ENCODE results near the gene SLC44A5. TPM values are rescaled to one million over a fixed set of nuclear protein-coding genes. Genes with fewer than 3 reads are reported as not detected.
"Not testable (repeated sequence)": the region's sequence is repeated elsewhere in the genome, so short reads cannot be mapped to it uniquely, and the experiment has no call there.

SLC44A5 gene
- total RNA-seq, 2 experiments from 2014 or later: 0.79 to 0.89 TPM

DNA sequence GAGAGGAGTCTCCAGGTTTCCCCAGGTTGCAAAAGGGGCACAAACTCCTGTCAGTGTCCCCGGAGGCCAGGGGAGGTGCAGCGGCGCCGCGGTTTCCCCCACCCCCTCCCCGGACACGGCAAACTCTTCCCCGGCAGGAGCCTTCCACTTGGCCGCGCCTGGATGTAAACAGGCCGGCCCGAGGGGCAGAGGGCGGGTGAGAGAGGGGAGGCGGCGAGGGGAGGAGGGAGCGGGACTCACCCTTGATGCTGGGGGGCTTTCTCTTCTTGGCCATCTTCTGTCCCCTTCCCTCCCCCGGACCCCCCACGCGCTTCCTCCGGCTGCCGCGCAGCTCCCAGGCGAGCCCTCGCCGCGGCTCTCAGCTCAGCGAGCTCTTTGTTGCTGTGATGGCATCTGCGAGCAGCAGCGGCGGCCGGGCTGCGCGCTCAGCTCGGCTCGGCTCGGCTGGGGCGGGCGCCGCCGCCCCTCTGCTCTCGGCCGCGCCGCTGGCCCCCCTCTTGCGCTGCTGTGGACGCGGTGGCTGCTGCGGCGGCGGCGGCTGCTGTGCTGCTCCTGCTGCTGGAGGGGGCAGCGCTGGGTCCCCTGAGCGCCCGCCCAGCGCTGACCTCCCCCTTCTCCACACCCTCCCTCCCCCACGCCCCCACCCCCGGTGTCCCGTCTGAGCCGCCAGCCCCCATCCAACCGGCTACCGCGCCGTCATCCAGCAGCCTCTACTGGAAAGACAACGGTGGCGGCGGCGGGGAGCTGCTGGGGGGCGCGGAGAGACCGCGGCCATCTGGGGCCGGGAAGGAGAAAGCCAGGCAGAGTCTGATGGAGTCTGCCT, 4.9 kb upstream of the SLC44A5 start:
- H3K27me3 Mint-ChIP-seq: peaks cover 62% of the 10 kb centered on the region
- peak; percentile 73 for ATAC-seq (ENCODE audit: low read depth)
- POLR2A ChIA-PET: no interaction called here

DNA sequence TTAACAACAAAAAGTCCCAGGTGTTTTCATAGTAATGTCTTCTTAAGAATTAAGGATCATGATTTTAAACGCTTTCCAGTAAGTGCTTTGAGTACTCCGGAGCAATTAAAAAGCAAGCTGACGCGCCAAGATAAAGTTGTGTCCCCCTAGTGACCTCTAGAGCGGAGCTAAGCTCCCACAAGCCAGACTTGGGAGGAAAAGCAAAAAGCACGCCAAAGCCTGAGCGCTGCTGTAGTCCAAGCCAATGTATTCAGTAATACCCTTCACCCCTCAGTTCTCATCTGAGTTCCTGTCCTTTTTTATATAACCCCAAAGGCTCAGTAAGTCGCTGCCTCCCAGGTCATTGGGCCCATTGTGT, 3.5 kb upstream of the SLC44A5 start:
- DNase-seq (no peak), ATAC-seq (ENCODE audit: low read depth) (no peak)
- peaks cover 9% of the 10 kb centered on the region for H3K4me1 Mint-ChIP-seq
- H3K27me3 Mint-ChIP-seq: peaks cover 62% of the 10 kb centered on the region
- H3K4me3 Mint-ChIP-seq: peak overlapping the region; percentile 38
- POLR2A ChIA-PET: no interaction called here
- no peaks in the 10 kb centered on the region for H3K9me3 Mint-ChIP-seq
- H3K27ac Mint-ChIP-seq: no peak overlapping the region
- no peaks in the 10 kb centered on the region for H3K36me3 Mint-ChIP-seq

More for the DNA sequence above, 4.9 kb upstream of the SLC44A5 start:
- H3K9me3 Mint-ChIP-seq: no peaks in the 10 kb centered on the region
- H3K4me1 Mint-ChIP-seq: peaks cover 9% of the 10 kb centered on the region
- H3K4me3 Mint-ChIP-seq: peak overlapping the region; percentile 38
- H3K27ac Mint-ChIP-seq: no peak overlapping the region
- DNase-seq: peak; percentile 43
- no peaks in the 10 kb centered on the region for H3K36me3 Mint-ChIP-seq

DNA sequence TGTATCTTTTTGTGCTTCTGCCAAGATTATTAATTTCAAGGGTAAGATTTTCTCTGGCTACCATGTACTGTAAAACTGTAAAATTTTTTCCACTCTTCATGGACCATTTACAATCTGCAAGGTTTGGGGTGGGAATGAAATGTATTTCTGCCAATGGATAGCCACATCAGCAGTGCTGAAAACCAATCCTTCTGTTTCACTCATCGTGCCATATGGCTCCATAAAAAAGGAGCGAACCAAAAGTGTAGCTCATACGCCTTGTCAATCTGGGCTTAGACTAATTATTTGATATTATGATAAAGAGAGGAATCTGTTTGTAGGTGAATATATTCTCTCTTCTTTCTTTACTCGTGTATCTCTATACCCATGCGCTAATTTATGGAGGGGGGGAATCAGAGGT, 3.0 kb upstream of the SLC44A5 start:
- Mint-ChIP-seq H3K27ac (no peak overlapping the region), H3K27me3 (peaks cover 59% of the 10 kb centered on the region), H3K36me3 (no peaks in the 10 kb centered on the region), H3K4me3 (no peak overlapping the region), H3K4me1 (peaks cover 9% of the 10 kb centered on the region), H3K9me3 (no peaks in the 10 kb centered on the region)
- no peak for ATAC-seq (ENCODE audit: low read depth)
- DNase-seq: no peak
- POLR2A ChIA-PET: no interaction called here

DNA sequence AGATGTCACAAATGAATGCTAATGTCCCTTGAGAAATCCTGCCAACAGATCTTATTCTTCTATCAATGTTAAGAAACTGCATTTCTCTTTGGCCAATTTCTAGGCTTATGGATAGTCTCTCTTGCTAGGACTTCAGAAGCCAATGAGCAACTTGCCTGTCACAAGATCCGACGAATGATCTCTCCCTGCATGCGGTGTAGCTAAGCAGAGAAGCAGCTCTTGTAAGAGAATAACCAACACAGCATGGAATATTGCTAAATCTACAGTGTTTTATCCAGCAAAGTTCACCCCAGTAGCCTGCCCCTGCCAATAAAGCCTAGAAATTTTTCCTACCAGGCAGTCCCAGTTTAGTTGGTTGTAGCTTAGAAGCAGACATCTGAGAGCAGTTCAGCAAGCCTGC, 2.1 kb upstream of the SLC44A5 start:
- POLR2A ChIA-PET: no interaction called here
- Mint-ChIP-seq H3K4me3 (no peak overlapping the region), H3K27me3 (peaks cover 56% of the 10 kb centered on the region), H3K36me3 (no peaks in the 10 kb centered on the region), H3K27ac (no peak overlapping the region), H3K4me1 (peaks cover 9% of the 10 kb centered on the region), H3K9me3 (no peaks in the 10 kb centered on the region)
- ATAC-seq (ENCODE audit: low read depth) (no peak), DNase-seq (no peak)

DNA sequence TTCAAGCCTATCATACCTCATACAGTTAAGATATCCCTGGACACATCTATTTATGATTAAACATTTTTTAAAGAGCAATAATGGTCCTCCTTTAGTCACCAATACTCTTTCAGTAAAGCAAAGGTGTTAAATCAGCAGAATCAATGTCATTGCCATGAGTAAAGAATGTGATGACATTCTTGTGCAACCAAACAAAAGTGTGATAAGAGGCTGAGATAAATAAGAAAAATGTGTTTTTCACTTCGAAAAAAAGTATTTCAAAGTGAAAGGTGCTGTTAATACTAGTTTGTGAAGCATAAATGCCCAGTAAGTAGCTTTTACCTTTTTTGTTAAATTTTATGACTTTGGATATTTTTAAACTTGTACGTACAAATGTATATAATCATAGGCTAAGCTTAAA, 8.4 kb downstream of the SLC44A5 start:
- DNase-seq: no peak
- no peak for ATAC-seq (ENCODE audit: low read depth)
- POLR2A ChIA-PET: no interaction called here
- Mint-ChIP-seq H3K4me1 (no peaks in the 10 kb centered on the region), H3K27me3 (peaks cover 12% of the 10 kb centered on the region), H3K9me3 (no peaks in the 10 kb centered on the region), H3K27ac (no peak overlapping the region), H3K4me3 (no peak overlapping the region), H3K36me3 (no peaks in the 10 kb centered on the region)

DNA sequence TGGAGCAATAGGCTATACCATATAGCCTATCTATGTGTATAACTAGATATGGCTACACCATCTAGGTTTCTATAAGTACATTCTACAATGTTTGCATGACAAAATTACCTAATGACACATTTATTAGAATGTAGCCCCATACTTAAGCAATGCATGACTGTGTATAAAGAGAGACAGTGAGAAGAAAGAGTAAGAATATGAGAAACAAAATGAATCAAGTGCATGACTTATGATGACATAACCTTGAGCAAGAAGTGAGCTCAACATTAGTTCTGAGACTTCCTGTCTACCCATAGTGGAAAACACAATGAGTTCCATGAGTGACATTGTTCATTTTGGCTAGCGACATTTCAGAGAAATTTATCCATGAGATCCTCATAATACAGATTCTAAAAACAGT, 10.1 kb downstream of the SLC44A5 start:
- Mint-ChIP-seq H3K27ac (no peak overlapping the region), H3K9me3 (no peaks in the 10 kb centered on the region)

DNA sequence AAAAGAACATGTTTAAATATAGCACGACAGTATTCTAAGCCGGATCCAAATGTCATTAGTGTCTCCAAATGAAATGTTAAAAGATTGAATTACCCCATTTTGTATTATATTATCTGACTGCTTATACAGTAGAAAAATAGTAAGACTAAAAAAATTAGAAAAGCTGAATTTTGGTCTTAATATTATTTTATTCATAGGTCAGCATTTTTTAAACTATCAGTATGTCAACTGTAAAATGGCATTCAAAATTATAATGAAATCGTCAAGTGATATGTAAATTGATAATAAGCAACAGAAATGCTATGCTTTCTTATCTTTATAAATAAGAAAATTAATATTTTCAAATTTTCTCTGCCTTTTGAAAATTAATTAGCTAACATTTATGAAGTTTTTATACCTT, 16.6 kb downstream of the SLC44A5 start:
- ATAC-seq (ENCODE audit: low read depth) (no peak), DNase-seq (no peak)
- H3K4me3 Mint-ChIP-seq: no peak overlapping the region
- H3K9me3 Mint-ChIP-seq: peaks cover 6% of the 10 kb centered on the region
- peaks cover 7% of the 10 kb centered on the region for H3K27me3 Mint-ChIP-seq
- no peaks in the 10 kb centered on the region for H3K4me1 Mint-ChIP-seq
- H3K27ac Mint-ChIP-seq: no peak overlapping the region
- POLR2A ChIA-PET: no interaction called here
- no peaks in the 10 kb centered on the region for H3K36me3 Mint-ChIP-seq

More for the DNA sequence above, 10.1 kb downstream of the SLC44A5 start:
- H3K4me3 Mint-ChIP-seq: no peak overlapping the region
- H3K4me1 Mint-ChIP-seq: no peaks in the 10 kb centered on the region
- no peak for ATAC-seq (ENCODE audit: low read depth)
- POLR2A ChIA-PET: no interaction called here
- no peaks in the 10 kb centered on the region for H3K36me3 Mint-ChIP-seq
- H3K27me3 Mint-ChIP-seq: peaks cover 7% of the 10 kb centered on the region
- no peak for DNase-seq

DNA sequence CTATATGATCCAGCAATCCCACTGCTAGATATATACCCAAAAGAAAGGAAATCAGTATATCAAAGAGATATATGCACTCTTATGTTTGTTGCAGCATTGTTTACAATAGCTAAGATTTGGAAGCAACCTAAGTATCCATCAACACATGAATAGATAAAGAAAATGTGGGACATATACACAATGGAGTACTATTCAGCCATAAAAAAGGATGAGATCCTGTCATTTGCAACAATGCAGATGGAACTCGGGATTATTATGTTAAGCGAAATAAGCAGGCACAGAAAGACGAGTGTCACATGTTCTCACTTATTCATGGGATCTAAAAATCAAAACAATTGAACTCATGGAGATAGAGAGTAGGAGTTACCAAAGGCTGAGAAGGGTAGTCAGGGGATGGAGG, 17.5 kb downstream of the SLC44A5 start:
- H3K4me3 Mint-ChIP-seq; H3K36me3 Mint-ChIP-seq; ATAC-seq (ENCODE audit: low read depth); H3K27ac Mint-ChIP-seq; H3K4me1 Mint-ChIP-seq; DNase-seq; H3K27me3 Mint-ChIP-seq; H3K9me3 Mint-ChIP-seq; POLR2A ChIA-PET: not testable (repeated sequence)

DNA sequence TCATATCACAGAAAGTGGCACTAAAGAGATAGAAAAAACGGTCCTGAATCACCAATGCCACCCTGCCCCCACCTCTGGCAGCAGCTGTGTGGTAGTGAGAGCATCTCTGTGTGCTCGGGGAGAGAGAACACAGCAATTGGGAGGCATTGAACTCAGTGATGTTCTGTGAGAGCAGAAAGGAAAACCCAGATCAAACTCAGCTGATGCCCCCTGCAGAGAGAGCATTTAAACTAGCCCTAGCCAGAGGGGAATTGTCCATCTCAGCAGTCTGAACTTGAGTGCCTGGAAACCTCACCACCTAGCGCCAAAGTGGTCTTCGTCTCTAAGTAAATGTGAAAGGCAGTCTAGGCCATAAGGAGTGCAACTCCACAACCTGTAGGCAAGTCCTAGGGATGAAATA, 21.3 kb downstream of the SLC44A5 start:
- POLR2A ChIA-PET: no interaction called here

DNA sequence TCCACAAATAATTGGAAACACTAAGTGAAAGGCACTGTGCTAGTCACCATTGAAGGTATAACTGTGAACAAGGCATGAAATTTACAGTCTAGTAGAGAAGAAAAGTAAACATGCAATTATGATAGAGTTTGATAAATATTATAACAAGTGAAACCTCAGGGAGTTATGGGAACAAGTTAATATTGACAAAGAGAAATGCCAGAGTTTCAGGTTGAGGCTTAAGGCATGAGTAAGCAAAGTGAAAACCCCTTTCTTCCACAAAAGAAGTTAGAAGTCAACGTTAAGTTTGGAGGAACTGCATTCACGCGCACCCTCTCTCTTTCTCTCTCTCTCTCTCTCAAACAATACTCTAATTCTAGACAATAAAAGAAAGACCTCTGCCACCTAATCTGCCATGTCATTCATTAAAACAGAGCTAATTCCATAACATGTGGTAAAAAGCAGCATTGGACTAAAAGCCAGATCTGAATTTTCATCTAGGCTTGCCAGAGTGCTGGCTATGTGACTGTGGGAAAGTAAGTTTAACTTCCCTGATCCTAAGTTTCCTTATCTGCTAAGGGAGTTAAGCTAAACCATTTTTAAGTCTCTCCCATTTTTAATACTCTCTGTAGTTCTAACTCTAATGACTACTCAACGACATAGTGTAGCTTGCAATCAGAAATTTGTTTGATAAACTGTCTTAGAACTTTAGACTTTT, 22.0 kb downstream of the SLC44A5 start:
- H3K9me3 Mint-ChIP-seq: peaks cover 6% of the 10 kb centered on the region
- no peaks in the 10 kb centered on the region for H3K4me1 Mint-ChIP-seq
- POLR2A ChIA-PET: no interaction called here
- DNase-seq (no peak), ATAC-seq (ENCODE audit: low read depth) (no peak)
- peaks cover 2% of the 10 kb centered on the region for H3K27me3 Mint-ChIP-seq
- no peak overlapping the region for H3K4me3 Mint-ChIP-seq
- H3K27ac Mint-ChIP-seq: no peak overlapping the region
- H3K36me3 Mint-ChIP-seq: no peaks in the 10 kb centered on the region

More for the DNA sequence above, 21.3 kb downstream of the SLC44A5 start:
- Mint-ChIP-seq H3K4me1 (no peaks in the 10 kb centered on the region), H3K36me3 (no peaks in the 10 kb centered on the region), H3K27me3 (peaks cover 5% of the 10 kb centered on the region), H3K27ac (no peak overlapping the region), H3K4me3 (no peak overlapping the region), H3K9me3 (peaks cover 6% of the 10 kb centered on the region)
- no peak for DNase-seq
- no peak for ATAC-seq (ENCODE audit: low read depth)

DNA sequence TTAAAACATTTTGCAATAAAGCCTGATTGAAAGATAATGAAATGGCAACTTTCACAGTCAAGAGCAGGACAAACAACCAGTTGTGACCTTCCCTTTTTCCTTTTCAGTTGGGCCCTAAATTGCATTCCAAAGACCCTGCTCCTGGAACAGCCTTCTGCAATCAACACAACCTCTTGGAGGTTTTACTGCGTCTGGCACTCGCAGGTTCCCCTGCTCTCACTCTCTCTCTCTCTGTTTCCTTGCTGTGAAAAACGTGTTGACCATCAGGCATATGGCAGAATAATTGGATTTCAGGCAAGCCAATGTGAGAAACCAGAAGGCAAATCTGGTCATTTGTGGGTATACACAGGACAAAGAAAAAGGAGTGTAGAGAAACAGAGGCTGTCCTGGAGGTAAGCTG, 23.2 kb downstream of the SLC44A5 start:
- H3K4me1 Mint-ChIP-seq: no peaks in the 10 kb centered on the region
- peaks cover 2% of the 10 kb centered on the region for H3K27me3 Mint-ChIP-seq
- no peak overlapping the region for H3K27ac Mint-ChIP-seq
- POLR2A ChIA-PET: no interaction called here
- H3K36me3 Mint-ChIP-seq: no peaks in the 10 kb centered on the region
- no peak overlapping the region for H3K4me3 Mint-ChIP-seq
- no peaks in the 10 kb centered on the region for H3K9me3 Mint-ChIP-seq
- DNase-seq (no peak), ATAC-seq (ENCODE audit: low read depth) (no peak)

DNA sequence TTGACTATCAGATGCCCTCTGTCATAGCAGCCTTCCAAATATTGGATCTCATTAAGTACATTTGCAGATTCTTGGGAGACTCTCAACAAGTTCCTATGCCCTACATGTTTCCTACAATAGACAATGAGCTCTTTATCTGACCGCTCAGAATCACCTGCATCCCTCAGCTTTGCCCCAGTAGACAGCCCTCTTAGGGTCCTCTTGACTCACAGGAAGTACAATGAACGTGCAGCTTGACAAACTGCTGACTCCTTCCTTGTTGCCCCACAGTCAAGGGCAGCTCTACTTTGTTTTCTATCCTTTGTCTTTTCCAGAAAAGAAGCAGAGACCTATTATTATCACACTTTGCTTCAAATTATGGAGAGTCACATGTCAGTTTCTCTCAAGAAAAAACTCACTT, 27.6 kb downstream of the SLC44A5 start:
- no peak overlapping the region for H3K4me3 Mint-ChIP-seq
- no peaks in the 10 kb centered on the region for H3K36me3 Mint-ChIP-seq

DNA sequence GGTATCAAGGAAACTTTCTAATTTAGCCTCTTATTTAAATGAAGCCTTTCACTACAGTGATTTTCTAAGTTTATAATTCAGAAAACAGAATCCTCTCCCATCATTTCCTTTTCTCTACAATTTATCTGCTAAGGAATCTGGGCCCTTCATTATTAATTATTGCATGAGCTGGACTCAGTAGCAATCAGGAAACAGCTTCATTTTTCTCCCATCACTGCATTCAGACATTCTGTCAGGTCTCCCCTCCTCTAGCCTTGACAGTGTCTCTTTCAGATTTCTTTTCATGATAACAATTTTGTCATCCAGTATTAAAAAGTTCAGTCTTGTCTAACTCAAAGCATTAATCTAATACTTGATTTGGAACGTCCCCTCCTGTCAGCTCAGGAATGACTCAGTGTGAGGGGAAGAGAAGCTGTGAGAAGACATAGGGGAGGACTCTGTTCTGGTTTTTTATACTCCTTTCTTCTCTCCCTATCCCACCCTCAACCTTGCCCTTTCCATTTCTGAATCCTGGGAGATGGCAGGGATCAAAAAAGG, 28.1 kb downstream of the SLC44A5 start:
- POLR2A ChIA-PET: no interaction called here

More for the DNA sequence above, 27.6 kb downstream of the SLC44A5 start:
- Mint-ChIP-seq H3K4me1 (no peaks in the 10 kb centered on the region), H3K27ac (no peak overlapping the region), H3K27me3 (peaks cover 2% of the 10 kb centered on the region), H3K9me3 (no peaks in the 10 kb centered on the region)
- no peak for ATAC-seq (ENCODE audit: low read depth)
- POLR2A ChIA-PET: no interaction called here
- DNase-seq: no peak

DNA sequence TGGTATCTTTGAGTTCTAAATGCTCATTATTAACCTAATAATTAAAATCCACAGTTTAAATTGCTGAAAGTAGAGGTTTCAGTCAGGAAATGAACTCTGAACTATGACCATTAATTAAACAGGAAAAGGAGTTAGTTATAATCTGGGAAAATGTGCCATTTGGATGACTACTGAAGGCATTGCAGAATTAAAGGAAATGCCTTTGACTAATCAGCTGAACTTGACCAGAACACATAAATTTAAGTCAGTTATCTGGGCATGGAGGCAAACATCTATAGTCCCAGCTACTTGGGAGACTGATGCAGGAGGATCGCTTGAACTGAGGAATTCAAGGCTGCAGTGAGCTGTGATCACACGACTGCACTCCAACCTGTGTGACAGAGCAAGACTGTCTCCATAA, 31.9 kb downstream of the SLC44A5 start:
- H3K4me1 Mint-ChIP-seq: no peaks in the 10 kb centered on the region
- DNase-seq: no peak
- peaks cover 5% of the 10 kb centered on the region for H3K27me3 Mint-ChIP-seq
- POLR2A ChIA-PET: no interaction called here
- ATAC-seq (ENCODE audit: low read depth): no peak
- no peaks in the 10 kb centered on the region for H3K9me3 Mint-ChIP-seq
- no peak overlapping the region for H3K27ac Mint-ChIP-seq
- H3K4me3 Mint-ChIP-seq: no peak overlapping the region
- no peaks in the 10 kb centered on the region for H3K36me3 Mint-ChIP-seq

More for the DNA sequence above, 28.1 kb downstream of the SLC44A5 start:
- peaks cover 2% of the 10 kb centered on the region for H3K27me3 Mint-ChIP-seq
- ATAC-seq (ENCODE audit: low read depth) (no peak), DNase-seq (no peak)
- H3K9me3 Mint-ChIP-seq: no peaks in the 10 kb centered on the region
- no peaks in the 10 kb centered on the region for H3K4me1 Mint-ChIP-seq
- H3K36me3 Mint-ChIP-seq: no peaks in the 10 kb centered on the region
- no peak overlapping the region for H3K4me3 Mint-ChIP-seq
- no peak overlapping the region for H3K27ac Mint-ChIP-seq

All from activated naive CD8-positive, alpha-beta T cell treated with anti-CD3 and anti-CD28 coated beads, Interleukin-2, amount 10 ng/mL, durations not matched to agents 7 days and 5 days (primary cell).